ENCODE data around the gene BICD2.

The BICD2 gene

DNA sequence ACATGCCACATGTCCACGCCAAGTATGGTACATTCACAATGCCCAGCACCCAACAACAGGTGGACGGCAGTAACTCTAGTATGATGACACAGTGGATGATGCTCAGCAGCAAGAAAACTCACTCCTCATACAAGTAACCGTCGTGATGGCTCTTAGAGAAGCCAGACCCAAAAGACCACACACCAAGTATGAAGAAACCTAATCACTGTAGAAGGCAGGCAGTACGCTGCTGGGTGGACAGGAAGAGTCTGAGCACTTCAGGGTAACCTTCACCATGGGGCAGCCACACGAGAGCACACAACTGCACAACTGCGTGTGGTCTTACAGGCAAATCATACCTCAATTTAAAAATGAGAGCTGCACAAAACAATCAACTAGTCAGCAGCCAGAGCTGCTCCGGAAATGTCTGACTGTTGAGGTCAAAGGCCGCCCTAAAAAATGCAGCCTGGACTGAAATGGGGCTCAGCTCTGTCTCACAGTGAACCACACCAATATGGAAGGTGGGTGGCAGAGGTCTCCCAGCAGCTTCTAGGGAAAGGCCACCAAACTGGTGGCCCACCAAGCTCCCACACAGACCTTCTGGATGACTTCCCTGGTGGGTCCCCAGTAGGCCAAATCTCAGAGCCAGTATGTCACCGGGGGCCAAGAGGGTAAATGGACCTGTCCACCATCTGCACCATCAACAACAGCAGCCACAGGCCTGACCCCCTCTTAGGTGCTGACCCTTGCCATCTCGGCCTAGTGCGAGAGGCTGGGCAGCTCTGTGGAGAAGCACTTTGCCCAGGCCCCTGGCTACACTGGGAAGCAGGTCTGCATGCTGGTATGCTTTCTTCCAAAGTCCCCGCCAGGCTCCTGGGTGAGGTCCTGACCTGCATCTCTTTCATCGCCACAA, 17.8 kb downstream of the BICD2 start:
- DNase-seq, result no peak

DNA sequence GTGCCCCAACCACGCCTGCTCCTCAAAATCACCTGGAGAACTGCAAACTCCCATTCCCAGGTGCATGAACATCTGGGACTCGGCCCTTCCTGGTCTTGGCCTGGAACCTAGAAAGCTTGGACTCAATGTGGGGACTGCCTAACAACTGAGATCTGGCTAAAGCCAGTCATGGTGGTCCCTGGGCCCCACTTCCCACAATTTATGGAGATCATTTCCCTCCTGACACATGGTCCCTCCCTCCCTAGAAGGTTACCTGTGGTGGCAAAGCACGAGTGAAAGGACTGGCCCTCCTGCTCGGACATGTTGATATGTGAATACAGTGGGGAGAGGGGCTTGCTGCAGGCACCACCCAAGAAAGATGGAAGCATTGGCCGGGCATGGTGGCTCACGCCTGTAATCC, 18.8 kb downstream of the BICD2 start:
- DNase-seq, result no peak

DNA sequence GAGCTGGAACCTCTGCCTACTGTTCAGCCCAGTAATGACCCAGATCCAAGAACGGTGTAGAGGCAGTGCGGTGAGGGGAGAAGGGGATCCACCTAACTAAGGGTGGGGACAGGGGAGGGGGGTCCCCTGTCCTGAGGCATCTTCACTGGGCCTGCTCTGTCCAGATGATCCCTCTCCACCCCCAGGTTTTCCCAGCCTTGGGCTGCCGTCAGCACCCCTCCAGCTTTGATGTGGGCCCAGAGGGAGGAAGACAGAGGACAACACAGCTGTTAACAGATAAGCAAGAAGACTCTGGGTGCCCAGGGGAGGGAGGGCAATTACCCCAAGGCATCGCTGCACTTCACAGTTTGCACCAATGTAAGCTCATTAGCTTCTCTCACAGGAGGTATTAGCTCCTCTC, 19.3 kb downstream of the BICD2 start:
- DNase-seq, result no peak

DNA sequence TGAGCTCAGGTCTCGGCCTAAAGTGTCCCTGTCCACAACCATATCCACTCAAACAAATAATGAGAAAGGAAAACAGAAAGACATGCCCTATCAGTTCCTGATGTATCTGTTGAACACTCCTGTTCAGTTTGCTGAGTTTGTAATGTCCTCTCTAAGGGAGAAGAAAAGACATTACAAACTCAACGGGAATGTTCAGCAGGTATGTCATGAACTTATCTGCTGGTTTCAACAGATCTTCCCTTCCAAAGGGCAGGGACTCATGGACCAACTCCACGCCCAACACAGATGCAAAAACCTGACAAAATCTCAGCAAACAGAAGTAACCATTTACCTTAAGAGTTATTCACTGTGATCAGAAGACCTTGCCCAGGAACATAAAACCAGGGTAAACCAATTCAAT, 23.7 kb downstream of the BICD2 start:
- no peak for DNase-seq

DNA sequence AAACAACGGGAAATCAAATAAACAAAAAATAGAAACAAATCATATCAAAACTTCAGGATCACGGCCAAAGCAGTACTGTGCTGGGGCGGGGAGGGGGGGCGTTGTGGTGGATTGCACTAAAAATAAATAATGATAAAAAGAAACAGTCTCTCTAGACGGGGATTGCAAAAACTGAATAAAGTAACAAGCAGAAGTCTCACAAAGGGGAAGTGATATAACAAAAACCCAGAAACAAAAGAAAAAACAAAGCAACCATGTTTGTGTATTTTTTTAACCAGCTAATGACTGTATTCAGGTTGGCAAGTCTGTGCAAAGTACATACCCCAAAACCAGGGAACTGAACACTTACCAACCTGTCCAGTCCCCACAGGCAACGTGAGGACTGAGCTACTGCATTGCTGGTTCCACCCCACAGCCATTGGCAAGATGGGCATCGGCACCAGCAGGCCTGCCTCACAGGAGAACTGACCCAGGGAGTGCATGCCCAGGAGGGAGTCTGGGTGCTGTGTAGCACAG, 24.1 kb downstream of the BICD2 start:
- DNase-seq, result no peak

DNA sequence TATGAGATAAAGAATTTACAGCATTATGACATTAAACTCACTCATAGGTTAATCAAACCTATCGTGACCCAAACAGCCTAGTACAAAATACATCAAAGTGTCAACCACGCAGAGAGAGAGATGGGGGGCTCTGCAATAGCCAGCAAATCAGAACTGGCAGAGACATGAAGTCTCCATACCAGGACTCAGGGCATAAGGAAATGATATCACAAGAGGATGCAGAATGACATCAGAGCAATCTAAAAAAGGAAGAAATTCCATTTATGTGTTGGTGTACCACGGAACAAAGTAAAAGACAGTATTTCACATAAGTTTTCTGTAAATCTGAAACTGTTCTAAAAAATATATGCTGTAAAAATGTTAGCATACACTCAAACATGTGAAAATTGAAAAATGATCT, 24.6 kb downstream of the BICD2 start:
- DNase-seq, result no peak

DNA sequence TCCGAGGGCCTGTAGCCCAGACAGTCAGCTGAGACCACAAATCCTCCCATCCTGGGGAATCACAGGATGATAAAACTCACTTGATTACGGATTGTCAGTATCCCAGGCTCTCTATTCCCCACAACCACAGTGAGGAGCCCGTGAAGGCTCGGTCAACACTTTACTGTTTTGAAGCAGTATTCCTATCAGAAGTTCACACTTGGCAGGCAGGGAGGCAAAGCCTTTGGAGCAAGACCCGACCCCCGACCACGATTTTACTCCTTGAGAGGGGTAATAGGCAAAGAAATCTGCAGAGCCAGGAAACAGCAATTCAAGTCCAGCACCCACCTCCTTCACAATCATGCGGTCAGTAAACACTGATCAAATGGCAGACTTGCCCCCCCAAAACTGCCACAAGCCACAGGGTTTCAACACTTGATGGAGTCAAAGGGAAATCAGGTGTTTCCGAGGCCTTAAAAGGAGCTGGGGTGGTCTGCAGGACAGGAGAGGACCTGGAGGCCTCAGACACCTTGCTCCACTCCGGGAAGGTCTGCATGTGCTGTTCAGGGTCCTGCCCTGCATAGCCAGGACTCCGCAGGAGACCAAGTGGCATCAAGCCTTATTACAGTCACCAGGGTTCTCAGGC, 25.2 kb downstream of the BICD2 start:
- DNase-seq, result no peak

DNA sequence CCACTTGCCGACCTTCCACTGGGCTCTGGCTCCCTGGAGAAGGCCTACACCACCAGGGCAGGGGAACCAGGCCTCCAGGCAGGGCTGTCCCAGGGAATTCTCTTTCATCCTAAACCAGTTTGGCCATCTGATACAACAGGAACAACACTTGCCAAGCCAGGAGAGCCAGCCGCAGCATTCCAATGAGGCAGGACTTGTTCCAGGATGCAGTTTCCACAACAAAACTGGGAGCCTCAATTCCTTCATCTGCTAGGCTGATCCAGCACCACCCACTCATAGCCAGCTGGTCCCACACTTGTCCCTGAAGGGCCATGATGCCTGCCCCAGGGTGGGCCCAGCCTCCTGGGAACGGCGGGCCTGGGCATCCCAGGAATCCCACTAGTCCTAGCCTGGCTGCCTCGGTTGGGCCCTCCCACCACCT, 26.0 kb downstream of the BICD2 start:
- no peak for DNase-seq

DNA sequence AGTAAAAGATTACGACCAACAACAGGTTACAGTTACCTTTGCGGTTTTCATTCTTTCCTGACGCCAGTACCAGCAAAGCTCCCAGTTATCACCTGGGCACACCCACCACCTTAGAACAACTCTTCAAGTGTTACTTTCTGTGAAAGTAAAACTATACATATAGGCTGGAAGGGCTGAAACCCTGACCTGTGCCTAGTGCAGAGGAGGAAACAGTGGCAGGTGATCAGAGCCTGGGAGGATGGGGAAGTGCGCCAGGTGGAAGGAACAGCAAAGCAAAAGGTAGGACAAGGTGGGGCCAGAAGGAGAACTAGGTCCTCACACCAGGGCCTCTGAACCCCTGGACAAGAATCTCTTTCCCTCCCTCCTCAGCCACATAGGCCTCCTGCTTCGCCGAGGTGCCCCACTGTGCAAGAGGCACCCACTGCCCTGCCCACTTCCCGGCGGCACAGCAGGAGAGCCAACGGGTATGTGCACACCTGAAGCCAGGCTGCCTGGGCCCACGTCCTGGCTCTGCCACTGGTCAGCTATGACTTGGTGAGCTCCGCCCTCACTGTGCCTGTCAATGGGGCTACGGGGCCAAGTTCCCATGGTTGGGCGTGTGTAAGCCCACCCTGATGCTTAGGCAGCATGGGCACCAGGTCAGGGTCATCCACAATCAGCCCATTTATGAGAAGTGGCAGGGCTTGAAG, 26.9 kb downstream of the BICD2 start:
- DNase-seq, result no peak

DNA sequence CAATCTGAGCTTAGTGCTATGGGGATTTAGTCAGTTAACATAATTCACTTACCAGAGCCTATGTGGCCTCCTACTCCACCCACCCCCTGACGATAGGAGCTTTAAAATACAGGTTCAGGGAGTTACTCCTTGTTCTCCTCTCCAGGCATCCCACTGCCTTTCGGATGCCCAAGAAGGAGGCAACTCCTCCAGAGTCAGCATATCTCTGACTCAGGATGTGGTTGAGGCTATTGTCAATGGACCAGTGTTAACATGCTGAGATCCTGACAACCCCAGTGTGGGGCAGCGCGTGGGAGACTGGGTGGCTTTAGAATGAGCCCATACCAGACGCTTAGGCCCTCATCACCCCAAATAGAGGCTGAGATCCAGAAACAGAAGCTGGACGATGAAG, 27.4 kb downstream of the BICD2 start:
- no peak for DNase-seq

DNA sequence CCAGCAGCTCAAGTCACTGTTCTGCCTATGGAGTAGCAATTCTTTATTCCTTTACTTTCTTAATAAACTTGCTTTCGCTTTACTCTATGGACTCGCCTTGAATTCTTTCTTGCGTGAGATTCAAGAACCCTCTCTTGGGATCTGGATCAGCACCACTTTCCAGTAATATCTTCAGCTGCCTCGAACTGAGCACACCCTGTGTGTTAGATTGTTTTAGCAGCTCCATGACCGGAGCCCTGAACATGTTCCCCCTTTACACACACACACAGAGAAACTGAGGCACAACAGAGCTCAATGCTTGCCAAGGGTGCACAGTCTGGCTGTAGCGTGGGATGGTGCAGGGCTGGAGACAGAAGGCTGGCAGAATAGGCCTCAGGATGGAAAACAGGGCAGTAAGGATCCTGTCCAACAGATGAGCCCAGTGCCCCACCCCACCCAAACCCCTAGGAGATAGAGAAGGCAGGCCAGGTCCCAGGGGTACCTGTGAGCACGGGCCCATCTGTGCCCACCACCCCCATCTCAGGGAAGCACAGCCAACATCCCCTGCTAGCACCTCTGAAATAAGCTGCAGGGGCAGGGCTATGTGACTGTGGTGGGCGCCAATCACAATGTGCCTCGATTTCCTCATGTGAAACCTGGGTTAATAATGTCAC, 27.9 kb downstream of the BICD2 start:
- no peak for DNase-seq

DNA sequence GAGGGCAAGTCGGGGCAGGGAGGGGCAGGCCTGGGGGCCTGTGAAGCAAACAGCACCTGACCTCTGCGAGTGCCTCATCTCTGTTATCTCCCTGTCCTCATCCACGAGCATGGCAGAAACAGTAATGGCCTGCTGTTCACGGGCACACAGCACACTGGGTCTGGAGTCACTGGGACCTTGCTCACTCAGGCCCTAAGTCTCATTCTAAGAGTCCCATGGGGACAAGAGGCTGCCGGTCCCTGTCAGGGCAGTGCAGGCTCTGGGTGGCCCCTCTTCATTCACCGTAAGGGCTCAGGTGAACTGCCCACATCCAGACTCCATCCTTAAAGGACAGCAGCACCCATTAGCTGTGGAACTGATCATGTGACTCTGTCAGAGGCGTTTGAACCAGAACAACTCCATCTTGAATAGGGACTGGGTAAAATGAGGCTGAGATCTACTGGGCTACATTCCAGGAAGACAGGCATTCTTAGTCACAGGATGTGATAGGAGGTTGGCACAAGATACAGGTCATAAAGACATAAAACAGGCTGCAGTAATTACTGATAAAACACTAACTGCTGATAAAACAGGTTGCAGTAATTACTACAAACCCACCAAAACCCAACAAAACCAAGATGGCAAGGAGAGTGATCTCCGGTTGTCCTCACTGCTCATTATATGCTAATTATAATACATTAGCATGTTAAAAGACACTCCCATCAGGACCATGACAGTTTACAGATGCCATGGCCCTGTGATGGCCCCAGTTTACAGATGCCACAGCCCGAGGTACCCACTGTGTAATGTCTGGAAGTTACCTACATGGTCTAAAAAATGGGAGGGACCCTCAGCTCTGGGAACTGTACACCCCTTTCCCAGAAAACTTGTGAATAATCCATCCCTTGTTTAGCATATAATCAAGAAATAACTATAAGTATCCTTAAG, 28.7 kb downstream of the BICD2 start:
- DNase-seq, result no peak

DNA sequence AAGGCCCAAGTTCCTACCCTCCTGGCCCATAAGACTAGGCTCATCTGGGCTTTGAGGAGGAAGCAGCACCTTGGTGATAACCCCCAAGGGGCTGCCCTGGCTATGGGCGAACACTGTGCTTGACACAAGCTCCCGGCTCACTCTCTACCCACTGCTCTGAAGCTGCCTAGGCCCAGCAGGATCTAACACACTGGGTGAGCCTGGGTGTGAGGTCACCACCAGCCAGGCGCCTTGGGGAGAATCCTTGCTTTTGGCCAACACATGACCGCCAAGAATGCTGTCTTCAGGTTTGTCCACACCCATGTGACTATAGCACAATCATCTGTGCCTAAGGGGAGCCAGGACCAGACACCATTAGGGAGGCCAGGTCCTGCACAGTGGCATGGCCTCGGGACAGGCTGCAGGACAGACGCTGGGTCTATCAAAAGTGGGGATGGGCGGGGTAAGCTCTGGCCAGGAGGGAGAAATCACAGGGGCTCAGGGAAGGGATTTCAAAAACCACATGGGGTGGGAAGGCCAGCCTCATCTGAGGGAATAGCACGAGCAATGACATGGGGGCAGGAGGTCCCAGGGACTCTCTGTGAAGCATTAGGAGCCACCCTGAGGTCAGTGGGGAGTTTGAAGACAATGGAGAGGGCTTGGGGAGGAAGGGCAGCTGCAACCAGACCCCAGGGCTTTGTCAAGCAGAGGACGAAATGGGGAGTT, 29.6 kb downstream of the BICD2 start:
- DNase-seq, result no peak

DNA sequence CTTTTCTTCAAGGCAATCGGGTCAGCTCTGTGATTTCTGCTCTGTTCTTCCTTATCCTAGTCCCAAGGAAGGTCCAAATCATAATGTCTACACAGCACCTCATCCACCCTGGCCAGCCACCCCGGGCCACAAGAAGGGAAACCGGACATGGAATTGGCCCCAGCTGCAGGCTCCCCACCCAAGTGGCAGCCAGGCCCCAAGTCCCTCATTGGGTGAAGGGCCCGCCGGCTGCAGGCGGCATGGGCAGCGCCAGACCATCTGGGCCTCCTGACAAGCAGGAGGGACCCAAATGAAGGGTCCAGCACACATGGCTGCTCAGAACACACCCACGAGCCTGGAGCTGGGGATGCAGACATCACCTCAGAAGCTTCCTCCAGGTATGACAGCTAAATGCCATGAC, 33.7 kb downstream of the BICD2 start:
- DNase-seq, result no peak

DNA sequence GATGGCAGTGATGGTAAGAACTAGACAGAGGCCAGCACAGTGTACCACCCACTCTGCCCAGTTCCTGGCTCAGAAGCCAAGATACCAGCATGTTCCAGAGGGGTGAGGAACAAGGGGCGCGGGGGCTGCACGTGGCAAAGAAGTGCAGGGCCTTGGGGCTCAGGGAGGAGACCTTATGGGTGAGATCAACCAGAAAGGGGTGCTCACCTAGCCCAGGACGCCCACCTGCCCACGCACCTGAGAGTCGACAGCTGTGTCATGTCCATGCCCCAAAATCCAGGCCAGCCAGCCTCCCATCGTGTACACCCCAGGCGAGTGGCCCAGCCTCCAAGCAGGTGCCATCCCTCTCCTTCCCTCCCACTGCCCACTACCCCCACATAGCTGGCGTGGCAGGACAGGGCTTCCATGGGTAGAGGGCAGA, 34.9 kb downstream of the BICD2 start:
- no peak for DNase-seq

DNA sequence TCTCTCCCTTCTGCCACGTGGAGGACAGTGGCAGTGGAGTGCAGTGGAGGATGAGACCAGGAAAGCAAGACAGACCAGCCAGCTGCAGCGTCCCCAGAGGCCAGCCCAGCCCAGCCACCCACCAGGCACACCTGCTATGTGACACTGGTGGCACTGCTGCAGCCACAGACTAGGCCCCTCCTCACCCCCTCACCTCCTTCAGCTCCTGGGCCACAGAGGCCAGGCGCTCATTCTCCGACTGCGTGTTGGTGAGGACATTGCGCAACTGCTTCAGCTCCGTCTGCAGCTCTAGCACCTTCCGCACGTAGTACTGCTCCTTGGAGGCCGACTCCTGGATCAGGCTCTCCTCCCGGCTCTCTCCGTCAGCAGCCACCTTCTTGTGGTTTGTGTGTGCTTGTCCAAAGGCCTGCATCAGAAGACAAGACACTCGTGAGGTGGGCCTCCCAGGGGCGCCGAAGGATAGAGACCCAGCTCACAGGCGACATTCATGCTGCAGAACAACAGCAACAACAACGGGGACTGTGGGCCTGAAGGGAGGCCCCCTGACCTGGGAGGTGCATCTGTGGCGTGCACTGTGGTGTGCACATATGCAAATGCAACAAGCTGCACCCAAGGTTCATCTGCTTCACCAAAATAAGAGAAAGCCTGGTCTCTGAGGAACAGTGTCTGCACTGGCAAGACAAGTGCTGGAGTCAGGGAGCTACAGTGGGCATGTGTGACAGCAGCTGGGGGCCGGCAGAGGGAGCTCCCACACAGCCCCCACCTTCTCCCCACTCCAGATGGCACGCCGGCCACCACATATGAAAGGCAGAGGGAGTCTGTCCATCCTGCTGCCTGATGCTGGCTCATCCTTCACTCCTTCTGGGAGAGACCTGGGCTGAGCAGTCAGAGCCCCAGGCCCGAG, 35.5 kb downstream of the BICD2 start:
- DNase-seq, result no peak

DNA sequence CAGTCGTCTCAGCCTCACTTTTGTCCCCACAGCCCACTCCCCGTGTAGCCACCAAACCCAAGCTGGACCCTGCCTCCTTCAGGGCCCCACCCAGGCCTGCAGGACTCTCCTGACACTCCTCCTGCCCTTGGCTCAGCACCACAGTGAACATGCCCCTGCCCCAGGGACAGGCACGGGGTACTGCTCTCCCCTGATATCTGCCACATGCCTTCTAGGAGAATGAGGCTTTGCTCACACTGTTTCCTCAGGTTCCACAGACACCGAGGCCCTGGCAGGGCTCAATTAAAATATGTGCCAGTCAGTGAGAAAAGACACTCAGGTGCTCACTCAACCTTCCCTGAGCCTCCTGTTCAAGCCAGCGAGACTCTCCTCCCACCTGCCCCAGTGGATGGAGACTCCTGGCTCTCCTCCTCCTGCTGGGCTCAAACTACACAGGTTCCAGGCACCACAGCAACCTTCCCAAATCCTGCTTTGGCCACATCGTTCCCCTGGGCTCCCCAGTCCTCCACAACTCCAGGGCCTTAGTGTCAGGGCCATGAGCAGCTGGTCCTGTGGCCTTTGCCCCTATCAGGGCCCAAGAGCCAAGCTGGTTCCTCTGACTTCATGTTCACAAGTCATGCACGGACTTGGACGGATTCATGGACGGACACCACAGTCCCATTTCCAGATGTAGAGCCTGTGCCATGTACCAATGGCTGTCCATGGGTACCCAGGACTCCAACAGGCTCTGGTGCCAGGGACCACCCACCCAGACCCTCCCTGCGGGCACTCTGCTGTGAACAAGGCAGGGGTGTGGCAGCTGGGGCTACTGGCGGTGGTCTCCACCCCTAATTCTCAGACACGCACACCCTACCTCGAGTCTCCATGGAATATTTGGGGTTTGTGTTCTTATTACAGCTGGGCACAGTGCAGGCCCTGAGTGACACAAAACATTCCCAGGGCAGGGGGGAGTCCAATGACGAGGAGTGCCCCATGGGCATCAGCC, 36.6 kb downstream of the BICD2 start:
- DNase-seq, result no peak

DNA sequence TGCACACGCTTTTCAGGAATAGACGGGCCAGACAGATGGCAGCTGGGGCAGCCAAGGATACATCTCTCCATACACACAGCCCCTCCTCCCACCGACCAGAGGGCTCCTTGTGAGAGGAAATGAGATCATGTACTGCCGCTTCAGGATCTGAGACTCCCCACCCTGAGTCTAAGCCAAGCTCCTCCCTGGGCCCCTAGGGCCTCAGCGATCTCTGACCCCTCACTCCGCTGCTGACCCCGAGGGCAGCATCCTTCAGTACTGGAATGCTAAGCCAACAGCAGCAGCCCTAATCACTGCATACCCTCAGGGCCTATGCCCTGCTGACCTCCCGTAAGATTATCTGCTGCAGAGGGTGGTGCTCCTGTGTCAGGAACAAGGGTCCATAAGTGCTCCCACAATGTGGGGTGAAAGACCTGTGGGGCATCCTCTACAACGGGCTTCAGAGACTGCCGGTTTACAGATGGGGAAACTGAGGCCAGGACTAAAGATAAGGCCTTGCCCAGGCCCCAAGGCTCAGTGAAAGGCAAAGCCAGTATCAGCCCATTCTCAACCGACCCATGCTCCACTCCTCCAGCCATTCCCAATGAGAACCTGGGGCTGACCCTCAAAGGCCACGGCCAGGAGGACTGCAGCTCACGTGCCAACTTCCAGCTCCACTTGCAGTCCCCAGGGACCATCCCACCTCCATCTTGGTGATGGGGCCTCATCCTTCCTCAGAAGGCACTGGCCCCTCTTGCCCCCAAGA, 37.5 kb downstream of the BICD2 start:
- DNase-seq, result no peak
